KMS-11 (cell line): ENCODE measurements around the gene ATP10D.

Experiments used
- H2AFZ ChIP-seq: fragments of 200-600 bp; sonication (generic); 2 replicates; pipeline ENCODE4 v1.6.1; 2016; ENCODE audit warnings: antibody characterized with exemption, mixed run types, low read depth
- H3K27ac ChIP-seq: fragments of 200-600 bp; sonication (generic); 2 replicates; pipeline ENCODE4 v1.6.1; 2016; ENCODE audit warnings: mild to moderate bottlenecking, mixed run types
- H3K27me3 ChIP-seq: fragments of 200-600 bp; sonication (generic); 2 replicates; pipeline ENCODE4 v1.6.1; 2017; ENCODE audit warnings: mild to moderate bottlenecking, low read depth, mixed run types, moderate library complexity; ENCODE audit not compliant: insufficient read depth
- H3K36me3 ChIP-seq: fragments of 200-600 bp; sonication (generic); 2 replicates; pipeline ENCODE4 v1.6.1; 2017; ENCODE audit warnings: mild to moderate bottlenecking, mixed run types; ENCODE audit not compliant: insufficient read depth
- H3K4me1 ChIP-seq: fragments of 200-600 bp; sonication (generic); 2 replicates; pipeline ENCODE4 v1.6.1; 2016; ENCODE audit warnings: mild to moderate bottlenecking, low read depth, mixed run types; ENCODE audit not compliant: poor library complexity, severe bottlenecking
- H3K4me2 ChIP-seq: fragments of 200-600 bp; sonication (generic); 2 replicates; pipeline ENCODE4 v1.7.0; 2016; ENCODE audit warnings: mild to moderate bottlenecking, mixed run types
- H3K4me3 ChIP-seq: fragments of 200-600 bp; sonication (generic); IDR thresholded peaks from 2 replicates; pipeline ENCODE4 v1.6.1; 2017; ENCODE audit warnings: low read depth, low read length, mixed read lengths; ENCODE audit not compliant: insufficient read depth
- H3K79me2 ChIP-seq: fragments of 200-600 bp; sonication (generic); 2 replicates; pipeline ENCODE4 v1.6.1; 2016; ENCODE audit warnings: low read depth, mixed run types; ENCODE audit not compliant: insufficient read depth
- H3K9ac ChIP-seq: fragments of 200-600 bp; sonication (generic); 2 replicates; pipeline ENCODE4 v1.6.1; 2016; ENCODE audit warnings: mild to moderate bottlenecking, mixed run types
- H4K20me1 ChIP-seq: fragments of 200-600 bp; sonication (generic); 2 replicates; pipeline ENCODE4 v1.6.1; 2016; ENCODE audit warnings: mild to moderate bottlenecking, mixed run types; ENCODE audit not compliant: insufficient read depth
- TF ChIP-seq, protein P1 (sequence below): fragments of 200-600 bp; sonication (generic); conservative IDR thresholded peaks from 2 replicates; pipeline ENCODE4 v1.6.1; 2017; ENCODE audit warnings: low read depth, mild to moderate bottlenecking, antibody characterized with exemption, low read length, moderate library complexity, mixed read lengths

The ATP10D gene

DNA sequence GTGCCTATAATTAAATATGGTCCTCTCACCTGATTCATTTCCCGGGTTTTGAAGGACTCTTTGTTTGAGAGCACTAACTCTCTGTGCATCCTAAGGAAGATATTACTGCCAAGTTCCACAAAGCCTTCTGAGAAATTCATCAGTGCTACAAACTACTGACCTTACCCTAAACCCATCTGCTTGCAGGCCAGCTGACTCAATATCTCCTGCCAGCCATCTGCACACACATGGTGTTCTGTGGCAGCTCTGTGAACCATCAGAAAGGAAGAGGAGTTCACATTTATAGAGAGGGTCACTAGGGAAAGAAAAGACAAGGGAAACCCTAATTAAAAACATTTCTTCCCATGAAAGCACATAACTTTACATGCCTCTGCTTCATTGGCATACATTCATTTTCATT is 156.7 kb downstream of the ATP10D start:
- H3K9ac ChIP-seq = no peak overlapping the region
- no peaks in the 10 kb centered on the region for H3K79me2 ChIP-seq
- no peak overlapping the region for H3K4me2 ChIP-seq
- H2AFZ ChIP-seq = no peak overlapping the region
- no peaks in the 10 kb centered on the region for H4K20me1 ChIP-seq
- H3K4me3 ChIP-seq = no peak overlapping the region
- H3K27me3 ChIP-seq = no peaks in the 10 kb centered on the region
- H3K27ac ChIP-seq = no peak overlapping the region
- TF ChIP-seq, protein P1, sequence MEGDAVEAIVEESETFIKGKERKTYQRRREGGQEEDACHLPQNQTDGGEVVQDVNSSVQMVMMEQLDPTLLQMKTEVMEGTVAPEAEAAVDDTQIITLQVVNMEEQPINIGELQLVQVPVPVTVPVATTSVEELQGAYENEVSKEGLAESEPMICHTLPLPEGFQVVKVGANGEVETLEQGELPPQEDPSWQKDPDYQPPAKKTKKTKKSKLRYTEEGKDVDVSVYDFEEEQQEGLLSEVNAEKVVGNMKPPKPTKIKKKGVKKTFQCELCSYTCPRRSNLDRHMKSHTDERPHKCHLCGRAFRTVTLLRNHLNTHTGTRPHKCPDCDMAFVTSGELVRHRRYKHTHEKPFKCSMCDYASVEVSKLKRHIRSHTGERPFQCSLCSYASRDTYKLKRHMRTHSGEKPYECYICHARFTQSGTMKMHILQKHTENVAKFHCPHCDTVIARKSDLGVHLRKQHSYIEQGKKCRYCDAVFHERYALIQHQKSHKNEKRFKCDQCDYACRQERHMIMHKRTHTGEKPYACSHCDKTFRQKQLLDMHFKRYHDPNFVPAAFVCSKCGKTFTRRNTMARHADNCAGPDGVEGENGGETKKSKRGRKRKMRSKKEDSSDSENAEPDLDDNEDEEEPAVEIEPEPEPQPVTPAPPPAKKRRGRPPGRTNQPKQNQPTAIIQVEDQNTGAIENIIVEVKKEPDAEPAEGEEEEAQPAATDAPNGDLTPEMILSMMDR = no peak
- no peaks in the 10 kb centered on the region for H3K4me1 ChIP-seq
- no peaks in the 10 kb centered on the region for H3K36me3 ChIP-seq

- H3K27me3 ChIP-seq = no peaks in the 10 kb centered on the region
- no peak overlapping the region for H3K27ac ChIP-seq
- H3K9ac ChIP-seq = no peak overlapping the region
- no peaks in the 10 kb centered on the region for H3K79me2 ChIP-seq
- no peak overlapping the region for H3K4me3 ChIP-seq
- H3K36me3 ChIP-seq = no peaks in the 10 kb centered on the region
- H3K4me1 ChIP-seq = no peaks in the 10 kb centered on the region
- TF ChIP-seq, protein P1 = no peak
- H4K20me1 ChIP-seq = no peaks in the 10 kb centered on the region
- no peak overlapping the region for H2AFZ ChIP-seq
- H3K4me2 ChIP-seq = no peak overlapping the region
These were observed 157.2 kb downstream of the ATP10D start for GRCh38 chr4:47642191-47642830.
